LNCAP (cell line): ENCODE data around the gene LGALS16.

Source experiments
- CTCF ChIP-seq: fragments of 450-650 bp; IDR thresholded peaks from 2 replicates; pipeline ENCODE4 v1.5.1; 2017; ENCODE audit warnings: mild to moderate bottlenecking

The LGALS16 gene

GRCh38 chr19:39709026-39709872 is 53.5 kb downstream of the LGALS16 start:
- TF ChIP-seq CTCF, result no peak
